Stomach (tissue), 4 donors: ENCODE results near the gene CHCT1.

Experiments
- CTCF ChIP-seq, 7 experiments: fragments of 450-650 bp in 4 of 7; fragments of 200-600 bp in 3 of 7; sonication (generic) in 3 of 7; IDR thresholded peaks; one replicate each; pipeline ENCODE4 v1.5.1; 2016 to 2019; ENCODE audit warnings: antibody characterized with exemption in 7 of 7, control low read depth in 2 of 7, mild to moderate bottlenecking in 1 of 7
- EP300 ChIP-seq: sonication (generic); formaldehyde crosslinking; IDR thresholded peaks from one replicate; pipeline ENCODE4 v1.6.1; 2017; ENCODE audit warnings: antibody characterized with exemption
- POLR2A ChIP-seq, 4 donors: fragments of 450-650 bp; IDR thresholded peaks; one replicate each; pipeline ENCODE4 v1.6.1; 2016; ENCODE audit warnings: antibody characterized with exemption in 4 of 4, control low read depth in 2 of 4, mild to moderate bottlenecking in 1 of 4, moderate library complexity in 1 of 4

- TF ChIP-seq CTCF (IDR thresholded peaks at IDR 0.05) = no peak
- no peak for TF ChIP-seq POLR2A (IDR thresholded peaks at IDR 0.05)
- TF ChIP-seq EP300 = no peak
Observed at GRCh38 chr17:60468371-60468770, 46.1 kb downstream of the CHCT1 start.
